ENCODE results near the gene TMEM164. TPM values are rescaled to one million over a fixed set of nuclear protein-coding genes. Genes with fewer than 3 reads are reported as not detected.

Gene TMEM164
- total RNA-seq, 2 donors from 2014 or later = 45.5 to 445 TPM

GRCh38 chrX:110224926-110225617 lies 222.2 kb downstream of the TMEM164 start:
- H3K9me3 ChIP-seq = no peaks in the 10 kb centered on the region
- no peaks in the 10 kb centered on the region for H3K36me3 ChIP-seq
- no peaks in the 10 kb centered on the region for H3K27me3 ChIP-seq (replicated peaks; ENCODE audit: insufficient read depth)
- TF ChIP-seq, protein P1, sequence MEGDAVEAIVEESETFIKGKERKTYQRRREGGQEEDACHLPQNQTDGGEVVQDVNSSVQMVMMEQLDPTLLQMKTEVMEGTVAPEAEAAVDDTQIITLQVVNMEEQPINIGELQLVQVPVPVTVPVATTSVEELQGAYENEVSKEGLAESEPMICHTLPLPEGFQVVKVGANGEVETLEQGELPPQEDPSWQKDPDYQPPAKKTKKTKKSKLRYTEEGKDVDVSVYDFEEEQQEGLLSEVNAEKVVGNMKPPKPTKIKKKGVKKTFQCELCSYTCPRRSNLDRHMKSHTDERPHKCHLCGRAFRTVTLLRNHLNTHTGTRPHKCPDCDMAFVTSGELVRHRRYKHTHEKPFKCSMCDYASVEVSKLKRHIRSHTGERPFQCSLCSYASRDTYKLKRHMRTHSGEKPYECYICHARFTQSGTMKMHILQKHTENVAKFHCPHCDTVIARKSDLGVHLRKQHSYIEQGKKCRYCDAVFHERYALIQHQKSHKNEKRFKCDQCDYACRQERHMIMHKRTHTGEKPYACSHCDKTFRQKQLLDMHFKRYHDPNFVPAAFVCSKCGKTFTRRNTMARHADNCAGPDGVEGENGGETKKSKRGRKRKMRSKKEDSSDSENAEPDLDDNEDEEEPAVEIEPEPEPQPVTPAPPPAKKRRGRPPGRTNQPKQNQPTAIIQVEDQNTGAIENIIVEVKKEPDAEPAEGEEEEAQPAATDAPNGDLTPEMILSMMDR (IDR thresholded peaks at IDR 0.05) = no peak
- no peak for TF ChIP-seq POLR2AphosphoS5 (IDR thresholded peaks at IDR 0.05)
- no peak for TF ChIP-seq POLR2A (IDR thresholded peaks at IDR 0.05)
- no peak overlapping the region for H3K27ac ChIP-seq
- no peak overlapping the region for H3K4me3 ChIP-seq
- no peaks in the 10 kb centered on the region for H3K4me1 ChIP-seq (replicated peaks)
- no peak for DNase-seq (ENCODE audit: low spot score)
- intact Hi-C loops (cut with DNase I) = no loop called here
- 90% methylated on average over 3 of the region's 3 CpGs for WGBS

DNA sequence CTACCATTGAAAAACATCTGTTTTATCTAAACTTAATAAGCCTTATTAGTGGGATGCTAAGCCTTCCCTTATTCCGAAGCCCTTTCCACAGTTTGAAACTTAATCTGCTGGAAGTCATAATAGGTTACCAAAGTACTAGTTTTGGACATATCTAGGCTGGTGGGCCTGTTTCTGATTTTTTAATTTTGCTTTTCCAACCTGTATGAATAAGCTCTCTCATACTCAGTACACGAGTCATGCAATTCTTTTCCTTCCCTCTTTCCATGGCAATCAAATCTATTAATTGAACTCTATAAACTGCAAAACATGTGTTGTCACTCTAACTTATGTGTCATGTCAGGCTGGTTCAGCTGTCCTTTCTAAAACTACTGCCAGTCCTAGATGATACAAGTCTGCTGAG lies 224.0 kb downstream of the TMEM164 start:
- Histone ChIP-seq H3K36me3 (no peaks in the 10 kb centered on the region), H3K27ac (no peak overlapping the region), H3K4me1 (replicated peaks) (no peaks in the 10 kb centered on the region), H3K27me3 (replicated peaks; ENCODE audit: insufficient read depth) (no peaks in the 10 kb centered on the region), H3K9me3 (no peaks in the 10 kb centered on the region), H3K4me3 (no peak overlapping the region)
- no peak for TF ChIP-seq POLR2AphosphoS5 (IDR thresholded peaks at IDR 0.05)
- TF ChIP-seq, protein P1 (IDR thresholded peaks at IDR 0.05) = no peak
- no peak for TF ChIP-seq POLR2A (IDR thresholded peaks at IDR 0.05)
- no peak for DNase-seq (ENCODE audit: low spot score)
- intact Hi-C loops (cut with DNase I) = no loop called here
- WGBS = 68% methylated on average over 2 of the region's 2 CpGs

MicroRNA genes within 50 kb of the gene (microRNA counts, 767-probe panel; counts per million panel counts)
- 431 to 1,117 counts per million in 2 donors for microRNA hsa-miR-652-3p

Small RNAs within 50 kb of the gene (microRNA-seq; reads per million reads assigned to microRNA genes)
- gene MIR3978 (not detected), gene MIR652 (1,605 reads per million, percentile 90 among the genes with 10 or more reads in this experiment)

Small RNAs within 50 kb of the gene (small RNA-seq; reads per million reads assigned to genes)
- gene MIR3978 (0 reads per million in 2 donors), gene MIR652 (17.8 to 35.2 reads per million in 2 donors), gene SNORD96B (0 to 0.40 reads per million in 2 donors)
